ENCODE results near the gene HOXB5. TPM values are rescaled to one million over a fixed set of nuclear protein-coding genes. Genes with fewer than 3 reads are reported as not detected.

The HOXB5 gene
- total RNA-seq, 2 experiments from 2014 or later = not detected

- DNase-seq = no peak
Measured at GRCh38 chr17:48589060-48589830, 4.3 kb downstream of the HOXB5 start.

GRCh38 chr17:48588528-48588927, 5.1 kb downstream of the HOXB5 start:
- H3K27ac Mint-ChIP-seq = no peak overlapping the region
- peaks cover 24% of the 10 kb centered on the region for H3K4me1 Mint-ChIP-seq (ENCODE audit: low read depth)
- H3K4me3 Mint-ChIP-seq = no peak overlapping the region
- no peak for DNase-seq
- no peaks in the 10 kb centered on the region for H3K36me3 Mint-ChIP-seq
- peaks cover 75% of the 10 kb centered on the region for H3K27me3 Mint-ChIP-seq
- intact Hi-C loops (cut with micrococcal nuclease) = no loop called here
- CTCF ChIA-PET = interaction anchor here (0.9 to 3.2 kb wide), 9 partner anchors 11 to 508 kb away, joined by 3 to 14 read pairs (median 7); no protein-coding TSS in a partner anchor
- H3K9me3 Mint-ChIP-seq = no peaks in the 10 kb centered on the region
- POLR2A ChIA-PET = no interaction called here

More at GRCh38 chr17:48589060-48589830, 4.3 kb downstream of the HOXB5 start:
- Mint-ChIP-seq H3K4me3 (no peak overlapping the region), H3K36me3 (no peaks in the 10 kb centered on the region), H3K9me3 (no peaks in the 10 kb centered on the region), H3K27me3 (peaks cover 74% of the 10 kb centered on the region), H3K27ac (no peak overlapping the region), H3K4me1 (ENCODE audit: low read depth) (peaks cover 24% of the 10 kb centered on the region)
- ChIA-PET POLR2A (no interaction called here), CTCF (interaction anchor here (1.0 to 3.2 kb wide), 5 partner anchors 12 to 238 kb away, joined by 3 to 14 read pairs (median 9); no protein-coding TSS in a partner anchor)
- intact Hi-C loops (cut with micrococcal nuclease) = no loop called here

GRCh38 chr17:48588074-48588415, 5.5 kb downstream of the HOXB5 start:
- intact Hi-C loops (cut with micrococcal nuclease) = no loop called here
- POLR2A ChIA-PET = no interaction called here
- no peak for DNase-seq
- CTCF ChIA-PET = interaction anchor here (0.9 to 3.2 kb wide), 11 partner anchors 12 to 562 kb away, joined by 3 to 14 read pairs (median 7); no protein-coding TSS in a partner anchor
- H3K27me3 Mint-ChIP-seq = peaks cover 74% of the 10 kb centered on the region
- peaks cover 23% of the 10 kb centered on the region for H3K4me1 Mint-ChIP-seq (ENCODE audit: low read depth)
- H3K4me3 Mint-ChIP-seq = no peak overlapping the region
- no peaks in the 10 kb centered on the region for H3K9me3 Mint-ChIP-seq
- no peaks in the 10 kb centered on the region for H3K36me3 Mint-ChIP-seq
- H3K27ac Mint-ChIP-seq = no peak overlapping the region

GRCh38 chr17:48587276-48588073, 6.1 kb downstream of the HOXB5 start:
- DNase-seq = no peak
- no peak overlapping the region for H3K4me3 Mint-ChIP-seq
- intact Hi-C loops (cut with micrococcal nuclease) = no loop called here
- H3K27me3 Mint-ChIP-seq = peaks cover 75% of the 10 kb centered on the region
- H3K27ac Mint-ChIP-seq = no peak overlapping the region
- CTCF ChIA-PET = interaction anchor here (0.9 to 3.2 kb wide), 11 partner anchors 12 to 561 kb away, joined by 3 to 14 read pairs (median 7); no protein-coding TSS in a partner anchor
- no peaks in the 10 kb centered on the region for H3K36me3 Mint-ChIP-seq
- no peaks in the 10 kb centered on the region for H3K9me3 Mint-ChIP-seq
- H3K4me1 Mint-ChIP-seq (ENCODE audit: low read depth) = peaks cover 19% of the 10 kb centered on the region
- POLR2A ChIA-PET = no interaction called here

GRCh38 chr17:48586355-48587258, 7.0 kb downstream of the HOXB5 start:
- intact Hi-C loops (cut with micrococcal nuclease) = no loop called here

GRCh38 chr17:48584223-48584741, 9.3 kb downstream of the HOXB5 start:
- H3K36me3 Mint-ChIP-seq = no peaks in the 10 kb centered on the region
- POLR2A ChIA-PET = no interaction called here
- intact Hi-C loops (cut with micrococcal nuclease) = no loop called here
- CTCF ChIA-PET = interaction anchor here (1.0 to 2.2 kb wide), 6 partner anchors 12 to 368 kb away, joined by 3 to 14 read pairs (median 3); no protein-coding TSS in a partner anchor
- no peak for DNase-seq
- H3K27ac Mint-ChIP-seq = no peak overlapping the region
- H3K4me3 Mint-ChIP-seq = peak overlapping the region; percentile 35
- H3K27me3 Mint-ChIP-seq = peaks cover 75% of the 10 kb centered on the region
- peaks cover 38% of the 10 kb centered on the region for H3K4me1 Mint-ChIP-seq (ENCODE audit: low read depth)
- no peaks in the 10 kb centered on the region for H3K9me3 Mint-ChIP-seq

More at GRCh38 chr17:48586355-48587258, 7.0 kb downstream of the HOXB5 start:
- ChIA-PET POLR2A (no interaction called here), CTCF (interaction anchor here (1.0 to 3.2 kb wide), 8 partner anchors 11 to 560 kb away, joined by 3 to 14 read pairs (median 8); no protein-coding TSS in a partner anchor)
- peak; percentile 55 for DNase-seq
- no peaks in the 10 kb centered on the region for H3K36me3 Mint-ChIP-seq
- peaks cover 74% of the 10 kb centered on the region for H3K27me3 Mint-ChIP-seq
- no peak overlapping the region for H3K27ac Mint-ChIP-seq
- peak overlapping the region; percentile 88 for H3K4me3 Mint-ChIP-seq
- H3K4me1 Mint-ChIP-seq (ENCODE audit: low read depth) = peaks cover 21% of the 10 kb centered on the region
- H3K9me3 Mint-ChIP-seq = no peaks in the 10 kb centered on the region

- CTCF ChIA-PET = interaction anchor here (1.0 to 2.2 kb wide), 7 partner anchors 12 to 368 kb away, joined by 3 to 14 read pairs (median 3); no protein-coding TSS in a partner anchor
- H3K4me3 Mint-ChIP-seq = no peak overlapping the region
- POLR2A ChIA-PET = no interaction called here
Measured at GRCh38 chr17:48583708-48584222, 9.8 kb downstream of the HOXB5 start.

GRCh38 chr17:48582750-48583069, 10.9 kb downstream of the HOXB5 start:
- no peaks in the 10 kb centered on the region for H3K9me3 Mint-ChIP-seq
- intact Hi-C loops (cut with micrococcal nuclease) = no loop called here
- POLR2A ChIA-PET = interaction anchor here (1.1 kb wide), 1 partner anchor 41 kb away, joined by 3 read pairs; no protein-coding TSS in a partner anchor
- CTCF ChIA-PET = interaction anchor here (0.9 to 2.2 kb wide), 5 partner anchors 13 to 251 kb away, joined by 3 to 14 read pairs (median 5); no protein-coding TSS in a partner anchor
- no peak overlapping the region for H3K27ac Mint-ChIP-seq
- peaks cover 70% of the 10 kb centered on the region for H3K27me3 Mint-ChIP-seq
- no peaks in the 10 kb centered on the region for H3K36me3 Mint-ChIP-seq
- peak overlapping the region; percentile 46 for H3K4me3 Mint-ChIP-seq
- DNase-seq = no peak
- peaks cover 45% of the 10 kb centered on the region for H3K4me1 Mint-ChIP-seq (ENCODE audit: low read depth)

More at GRCh38 chr17:48583708-48584222, 9.8 kb downstream of the HOXB5 start:
- DNase-seq = no peak
- H3K36me3 Mint-ChIP-seq = no peaks in the 10 kb centered on the region
- H3K27me3 Mint-ChIP-seq = peaks cover 79% of the 10 kb centered on the region
- intact Hi-C loops (cut with micrococcal nuclease) = no loop called here
- no peak overlapping the region for H3K27ac Mint-ChIP-seq
- peaks cover 44% of the 10 kb centered on the region for H3K4me1 Mint-ChIP-seq (ENCODE audit: low read depth)
- H3K9me3 Mint-ChIP-seq = no peaks in the 10 kb centered on the region

GRCh38 chr17:48579760-48580554, 13.6 kb downstream of the HOXB5 start:
- intact Hi-C loops (cut with micrococcal nuclease) = loop anchor here (2.0 to 5.0 kb wide), 2 partner anchors 38 to 89 kb away; no protein-coding TSS in a partner anchor
- no peak for DNase-seq
- H3K36me3 Mint-ChIP-seq = no peaks in the 10 kb centered on the region
- CTCF ChIA-PET = no interaction called here
- H3K4me1 Mint-ChIP-seq (ENCODE audit: low read depth) = peaks cover 37% of the 10 kb centered on the region
- POLR2A ChIA-PET = no interaction called here
- H3K9me3 Mint-ChIP-seq = no peaks in the 10 kb centered on the region
- H3K27me3 Mint-ChIP-seq = peaks cover 52% of the 10 kb centered on the region
- H3K4me3 Mint-ChIP-seq = peak overlapping the region; percentile 33
- no peak overlapping the region for H3K27ac Mint-ChIP-seq

GRCh38 chr17:48579471-48579759, 14.2 kb downstream of the HOXB5 start:
- H3K27ac Mint-ChIP-seq = no peak overlapping the region
- H3K4me1 Mint-ChIP-seq (ENCODE audit: low read depth) = peaks cover 35% of the 10 kb centered on the region
- DNase-seq = no peak
- no peaks in the 10 kb centered on the region for H3K9me3 Mint-ChIP-seq
- POLR2A ChIA-PET = no interaction called here
- CTCF ChIA-PET = no interaction called here
- intact Hi-C loops (cut with micrococcal nuclease) = loop anchor here (2.0 to 5.0 kb wide), 2 partner anchors 37 to 89 kb away; no protein-coding TSS in a partner anchor
- H3K4me3 Mint-ChIP-seq = peak overlapping the region; percentile 80
- H3K27me3 Mint-ChIP-seq = peaks cover 52% of the 10 kb centered on the region
- H3K36me3 Mint-ChIP-seq = no peaks in the 10 kb centered on the region

Data from activated CD4-positive, alpha-beta memory T cell treated with anti-CD3 and anti-CD28 coated beads for 36 hours (primary cell).